NCI-H2107 treated with DMSO at 0.1 percent for 48 hours (cell line): ENCODE measurements around the gene EIF2AK2.
"Not testable (repeated sequence)": the region's sequence is repeated elsewhere in the genome, so short reads cannot be mapped to it uniquely, and the experiment has no call there.

ENCODE experiments used
- DNase-seq: peaks from one replicate; lab custom pipeline; 2025; ENCODE audit not compliant: unreplicated experiment; lab: John Stamatoyannopoulos, UW

EIF2AK2 gene

GRCh38 chr2:37156857-37157714, at the start of gene EIF2AK2:
TSS of gene EIF2AK2 (minus strand) at chr2:37156980. CDS start at chr2:37147806, 9,174 bp downstream.
- DNase-seq: peak; percentile 83

- no peak for DNase-seq
These were observed 49.0 kb upstream of the EIF2AK2 start for GRCh38 chr2:37205689-37206341.

GRCh38 chr2:37205071-37205661, 48.4 kb upstream of the EIF2AK2 start:
- not testable (repeated sequence) for DNase-seq

- no peak for DNase-seq
These were observed 46.9 kb upstream of the EIF2AK2 start for GRCh38 chr2:37203708-37204107.

- DNase-seq: no peak
These were observed 45.0 kb upstream of the EIF2AK2 start for GRCh38 chr2:37201766-37202165.

GRCh38 chr2:37201208-37201607, 44.4 kb upstream of the EIF2AK2 start:
- DNase-seq: no peak

GRCh38 chr2:37198681-37199065, 41.9 kb upstream of the EIF2AK2 start:
- no peak for DNase-seq

GRCh38 chr2:37196320-37197195, 39.8 kb upstream of the EIF2AK2 start, which contains the start of gene CEBPZOS:
TSS of gene CEBPZOS (plus strand) at chr2:37196496. CDS start at chr2:37199705, 3,209 bp downstream.
- peak; percentile 44 for DNase-seq

GRCh38 chr2:37195862-37196319, 39.1 kb upstream of the EIF2AK2 start:
- not testable (repeated sequence) for DNase-seq

GRCh38 chr2:37192551-37192950, 35.8 kb upstream of the EIF2AK2 start:
- DNase-seq: no peak

GRCh38 chr2:37191747-37192146, 35.0 kb upstream of the EIF2AK2 start:
- DNase-seq: no peak

GRCh38 chr2:37191253-37191652, 34.5 kb upstream of the EIF2AK2 start:
- no peak for DNase-seq

GRCh38 chr2:37190290-37190689, 33.5 kb upstream of the EIF2AK2 start:
- no peak for DNase-seq

GRCh38 chr2:37189452-37190153, 32.8 kb upstream of the EIF2AK2 start:
- DNase-seq: no peak

GRCh38 chr2:37188570-37188969, 31.8 kb upstream of the EIF2AK2 start, which contains the start of gene SULT6B1:
TSS of gene SULT6B1 (minus strand) at chr2:37188670. CDS start at chr2:37188640, 30 bp downstream.
- no peak for DNase-seq

GRCh38 chr2:37181726-37182684, 25.2 kb upstream of the EIF2AK2 start:
- no peak for DNase-seq

- DNase-seq: no peak
These were observed 23.9 kb upstream of the EIF2AK2 start for GRCh38 chr2:37180640-37181039.

GRCh38 chr2:37180006-37180639, 23.3 kb upstream of the EIF2AK2 start:
- no peak for DNase-seq
